HG03442 (cell line): ENCODE results near the gene GADL1.
A peak's percentile ranks its signal among the peaks of the same experiment; 100 is the strongest.

Experiments
- ATAC-seq: cut with Tn5 transposase; IDR thresholded peaks from one replicate; pipeline ENCODE4 v1.9.1; 2021; ENCODE audit warnings: mild to moderate bottlenecking, moderate library complexity; ENCODE audit not compliant: unreplicated experiment

The GADL1 gene

DNA sequence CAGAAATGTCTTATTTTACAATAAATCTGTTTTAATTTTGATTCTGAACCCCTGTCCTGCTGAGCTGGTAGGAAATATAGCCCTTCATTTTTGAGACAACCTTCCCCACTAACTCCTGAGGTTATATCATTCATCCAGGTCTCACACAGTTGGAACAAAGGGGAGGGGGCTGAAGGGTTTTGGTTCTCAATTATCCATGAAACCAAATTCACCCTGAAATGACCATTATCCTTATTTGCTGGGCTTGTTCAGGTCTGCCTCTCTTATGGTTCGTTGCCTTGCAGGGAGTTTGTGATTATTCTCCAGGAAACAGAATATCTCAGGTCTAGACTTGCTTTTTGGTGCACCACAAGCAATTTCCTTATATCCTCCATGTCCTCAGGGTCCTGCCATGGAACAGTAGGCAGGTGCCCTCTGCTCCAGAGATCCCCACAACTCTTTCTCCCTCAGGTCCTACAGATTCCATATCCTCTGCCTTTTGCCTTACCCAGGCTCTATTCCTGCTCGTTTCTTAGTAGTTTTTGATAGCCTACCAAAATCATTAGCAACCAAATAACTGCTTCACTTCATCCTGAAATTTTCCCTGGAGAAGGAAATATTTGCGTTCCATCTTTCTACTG lies 193.6 kb downstream of the GADL1 start:
- ATAC-seq = no peak

DNA sequence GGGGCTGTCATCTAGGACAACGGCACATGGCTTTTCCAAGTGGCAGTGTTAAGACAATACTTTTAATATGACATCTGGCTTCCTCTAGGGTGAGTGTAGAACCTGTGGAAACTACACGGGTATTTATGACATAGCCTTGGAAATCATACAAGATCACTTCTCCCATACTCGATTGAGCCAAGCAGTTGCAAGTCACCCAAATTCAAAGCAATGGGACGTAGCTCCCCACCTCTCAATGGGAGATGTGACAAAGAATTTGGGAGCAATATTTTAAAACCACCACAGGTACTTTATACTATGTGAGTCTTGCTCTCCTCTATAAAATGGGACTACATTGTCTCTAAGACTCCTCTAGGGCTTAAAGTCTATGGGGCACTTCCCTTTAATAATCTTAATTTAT lies 194.5 kb downstream of the GADL1 start:
- ATAC-seq = no peak

DNA sequence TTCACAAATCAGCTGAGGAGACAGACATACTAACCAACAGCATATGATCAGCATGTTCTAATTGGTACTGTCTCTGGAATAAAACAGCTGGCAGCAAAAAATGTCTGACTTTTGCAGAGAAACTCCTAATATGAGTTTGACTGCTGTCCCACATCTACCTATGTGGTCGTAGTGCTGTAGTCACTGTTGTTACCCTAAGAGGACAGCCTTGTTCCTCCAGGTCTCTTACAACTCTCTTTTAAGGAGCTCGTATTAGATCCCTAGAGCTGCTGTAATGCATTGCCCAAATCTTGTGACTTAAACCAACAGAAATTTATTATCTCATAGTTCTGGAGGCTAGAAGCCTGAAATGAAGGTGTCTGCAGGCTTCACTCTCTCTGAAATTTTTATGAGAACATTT lies 195.9 kb downstream of the GADL1 start:
- no peak for ATAC-seq

DNA sequence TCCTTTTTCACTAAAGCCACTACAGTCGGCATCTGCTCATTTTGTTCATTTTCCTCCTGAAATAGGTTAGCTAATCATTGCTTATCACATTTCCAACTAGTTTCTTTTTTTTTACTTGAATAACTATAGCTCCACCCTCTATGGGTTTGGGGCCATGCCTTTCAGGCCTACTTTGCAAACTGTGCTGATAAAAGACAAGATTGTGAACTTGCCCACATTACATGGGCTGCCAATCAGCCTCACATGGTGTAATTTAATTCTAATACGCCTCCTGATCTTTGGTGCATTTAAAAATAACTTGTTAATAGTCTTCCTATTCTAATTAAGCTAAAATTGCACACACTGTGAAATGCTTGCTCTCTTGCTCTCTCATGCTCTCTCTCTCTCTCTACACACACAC lies 197.6 kb downstream of the GADL1 start:
- no peak for ATAC-seq

DNA sequence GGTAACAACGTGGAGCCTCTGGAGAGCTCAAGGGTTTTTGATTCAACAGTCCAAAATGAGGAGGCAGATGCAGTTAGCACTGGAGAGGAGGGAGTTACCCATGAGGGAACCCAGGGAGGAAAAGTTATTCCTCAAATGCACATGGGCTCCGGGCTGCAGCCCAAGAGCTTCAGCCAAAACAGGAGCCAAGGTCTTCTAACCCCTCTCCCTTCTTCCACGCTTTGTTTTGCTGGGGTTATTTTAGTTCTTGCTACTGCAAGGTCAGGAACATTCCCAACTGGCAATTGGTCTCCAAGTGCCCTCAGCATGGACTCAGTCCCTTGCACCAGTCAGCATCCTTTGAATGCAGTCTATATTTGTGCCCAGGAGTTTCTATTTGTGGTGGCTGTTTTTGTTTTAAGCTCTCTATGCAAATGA lies 198.1 kb downstream of the GADL1 start:
- ATAC-seq = no peak

DNA sequence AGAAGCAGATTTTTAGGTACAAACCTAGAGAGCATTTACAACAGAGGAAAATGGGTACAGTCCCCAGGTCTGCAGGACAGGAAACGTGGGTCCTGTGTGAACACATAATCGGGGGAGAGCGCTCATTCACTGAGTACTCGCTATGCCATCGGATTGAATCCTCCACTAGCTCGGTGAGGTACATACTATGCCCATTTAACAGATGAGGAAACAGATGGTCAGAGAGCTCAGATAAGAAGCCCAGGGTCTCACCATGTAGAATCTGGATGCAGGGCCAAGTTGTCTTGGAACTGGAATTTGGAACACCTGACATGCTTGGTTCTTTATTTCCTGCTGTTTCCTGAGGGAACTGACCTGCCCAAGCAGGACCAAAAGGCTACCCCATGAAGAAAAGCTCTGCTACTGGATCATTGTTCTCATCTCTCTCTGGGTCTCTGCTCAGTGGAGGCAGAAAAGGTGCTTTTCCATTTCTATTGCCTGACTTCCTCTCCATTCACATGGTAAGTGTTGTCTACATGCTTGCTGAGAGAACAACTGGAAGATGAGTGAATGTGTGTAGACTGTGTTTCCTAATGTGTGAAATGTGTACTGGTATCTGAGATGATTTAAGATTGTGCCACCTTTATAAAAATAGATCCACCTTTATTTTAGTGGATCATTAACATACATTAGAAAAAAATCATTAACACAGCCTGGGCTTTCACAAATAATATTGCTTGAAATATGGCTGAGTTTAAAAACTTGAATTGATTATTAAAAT lies 199.0 kb downstream of the GADL1 start:
- no peak for ATAC-seq

DNA sequence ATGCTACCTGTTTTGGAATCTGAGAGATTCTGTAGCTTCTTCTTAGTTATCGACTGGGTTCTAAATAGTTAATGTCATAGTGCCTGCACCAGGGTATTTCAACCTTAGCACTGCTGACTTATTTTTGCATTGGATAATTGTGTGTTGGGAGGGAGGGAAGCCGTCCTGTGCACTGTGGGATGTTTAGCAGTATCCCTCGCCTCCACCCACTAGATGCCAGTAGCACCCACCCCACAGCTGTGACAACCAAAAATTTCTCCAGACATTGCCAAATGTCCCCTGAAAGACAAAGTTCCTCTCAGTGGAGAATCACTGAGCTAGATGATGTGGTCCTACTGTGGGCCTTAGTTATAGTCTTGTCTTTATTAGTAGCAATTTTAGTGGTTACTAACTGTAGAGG lies 199.8 kb downstream of the GADL1 start:
- ATAC-seq = no peak

DNA sequence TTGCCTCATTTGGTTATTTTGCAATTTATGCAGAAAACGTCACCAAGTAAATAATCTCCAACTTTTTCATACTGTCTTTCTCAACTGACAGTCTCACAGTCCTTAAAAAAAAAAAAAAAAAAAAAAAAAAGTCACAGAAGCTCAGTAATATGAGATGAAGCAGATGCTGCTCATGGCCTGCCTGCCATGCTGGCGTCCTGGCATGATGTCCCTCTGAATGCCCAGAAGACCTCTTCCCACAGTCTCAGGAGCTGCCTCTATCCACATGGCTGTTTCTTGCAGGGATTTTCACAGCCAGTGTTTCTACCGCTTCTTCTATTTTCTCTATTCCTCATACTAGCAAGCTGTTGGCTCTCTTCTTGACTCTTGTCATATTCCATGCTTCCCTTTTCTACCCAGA lies 200.3 kb downstream of the GADL1 start:
- no peak for ATAC-seq

DNA sequence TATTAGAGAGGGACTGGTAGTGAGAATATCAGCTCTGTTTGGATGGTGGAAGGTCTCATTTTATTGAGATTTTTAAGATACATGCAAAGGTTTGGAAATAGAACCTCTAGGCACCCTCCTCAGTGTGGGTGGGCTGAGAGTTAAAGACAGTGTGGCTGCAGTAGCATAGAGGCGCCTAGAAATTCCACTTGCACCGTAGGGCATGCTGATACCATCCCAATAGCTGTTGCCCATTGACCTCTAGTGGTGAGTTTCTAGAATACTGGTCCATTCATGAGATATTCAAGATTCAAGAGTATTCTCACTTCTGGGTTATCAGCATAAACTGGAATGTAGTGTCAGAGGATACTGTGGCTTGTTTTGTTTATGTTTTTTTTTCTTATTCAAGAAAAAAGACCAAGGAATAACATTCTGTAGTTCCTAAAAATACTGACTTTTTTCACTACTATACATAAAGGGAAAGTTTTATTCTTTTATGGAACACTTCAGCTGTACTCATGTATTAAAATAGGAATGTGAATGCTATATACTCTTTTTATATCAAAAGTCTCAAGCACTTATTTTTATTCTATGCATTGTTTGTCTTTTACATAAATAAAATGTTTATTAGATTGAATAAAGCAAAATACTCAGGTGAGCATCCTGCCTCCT lies 200.9 kb downstream of the GADL1 start:
- ATAC-seq = peak; percentile 95

DNA sequence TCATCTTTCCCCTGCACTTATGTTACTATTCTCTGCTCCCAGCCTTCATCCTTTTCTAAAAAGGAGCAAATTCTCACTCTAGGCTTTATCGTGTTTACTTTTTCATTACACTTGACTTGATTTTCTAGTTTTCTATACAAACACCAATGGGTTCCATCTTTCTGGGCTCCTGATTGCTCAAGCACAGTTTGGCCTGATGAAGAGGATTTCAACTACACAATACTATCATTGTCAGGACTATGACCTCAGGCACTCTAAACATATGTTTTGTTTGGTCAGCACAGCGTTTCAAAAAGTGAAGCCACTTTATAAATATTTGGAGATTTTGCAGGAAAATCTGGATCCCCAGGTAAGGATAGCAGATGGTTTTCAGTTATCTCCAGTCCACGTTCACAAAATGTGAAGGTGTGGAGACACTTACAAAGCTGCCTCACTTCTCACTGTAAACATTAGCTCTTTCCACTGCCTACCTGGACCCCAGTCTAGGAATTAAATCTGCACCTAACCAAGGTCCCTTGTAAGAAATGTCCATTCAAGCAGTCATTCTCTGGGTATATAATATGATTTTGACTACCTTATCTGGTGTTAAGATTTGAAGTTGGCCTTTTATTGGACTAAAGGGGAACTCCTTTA lies 201.8 kb downstream of the GADL1 start:
- ATAC-seq = no peak

DNA sequence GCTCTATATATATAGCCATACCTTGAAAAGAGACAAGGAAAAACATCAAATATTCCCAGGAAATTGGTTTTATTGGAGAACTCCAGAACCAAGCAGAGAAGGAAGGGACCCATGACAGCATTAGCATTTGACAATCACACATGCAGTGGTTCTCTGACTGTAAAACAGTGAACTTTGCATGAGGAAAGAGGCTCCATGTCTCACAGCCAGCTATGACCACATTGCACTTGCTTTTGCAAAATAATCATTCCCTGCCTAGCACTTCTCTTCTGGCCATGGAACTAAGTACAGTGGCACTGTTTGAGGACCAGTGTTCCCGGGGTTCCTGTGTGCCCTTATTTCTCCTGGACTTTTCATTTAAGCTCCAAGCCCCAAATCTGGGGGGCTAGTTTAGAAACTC lies 202.5 kb downstream of the GADL1 start:
- no peak for ATAC-seq

DNA sequence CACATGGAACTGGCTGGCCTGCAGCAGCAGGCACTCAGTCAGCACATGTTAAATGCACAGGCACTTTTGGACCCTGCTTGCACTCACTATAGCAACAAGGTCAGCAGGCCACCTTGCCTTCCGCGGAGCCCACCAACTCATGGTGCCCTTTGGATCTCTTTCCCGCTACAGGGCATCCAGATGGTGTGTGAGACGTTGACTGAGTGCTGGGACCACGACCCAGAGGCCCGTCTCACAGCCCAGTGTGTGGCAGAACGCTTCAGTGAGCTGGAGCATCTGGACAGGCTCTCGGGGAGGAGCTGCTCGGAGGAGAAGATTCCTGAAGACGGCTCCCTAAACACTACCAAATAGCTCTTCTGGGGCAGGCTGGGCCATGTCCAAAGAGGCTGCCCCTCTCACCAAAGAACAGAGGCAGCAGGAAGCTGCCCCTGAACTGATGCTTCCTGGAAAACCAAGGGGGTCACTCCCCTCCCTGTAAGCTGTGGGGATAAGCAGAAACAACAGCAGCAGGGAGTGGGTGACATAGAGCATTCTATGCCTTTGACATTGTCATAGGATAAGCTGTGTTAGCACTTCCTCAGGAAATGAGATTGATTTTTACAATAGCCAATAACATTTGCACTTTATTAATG lies 203.1 kb downstream of the GADL1 start:
- ATAC-seq = no peak

DNA sequence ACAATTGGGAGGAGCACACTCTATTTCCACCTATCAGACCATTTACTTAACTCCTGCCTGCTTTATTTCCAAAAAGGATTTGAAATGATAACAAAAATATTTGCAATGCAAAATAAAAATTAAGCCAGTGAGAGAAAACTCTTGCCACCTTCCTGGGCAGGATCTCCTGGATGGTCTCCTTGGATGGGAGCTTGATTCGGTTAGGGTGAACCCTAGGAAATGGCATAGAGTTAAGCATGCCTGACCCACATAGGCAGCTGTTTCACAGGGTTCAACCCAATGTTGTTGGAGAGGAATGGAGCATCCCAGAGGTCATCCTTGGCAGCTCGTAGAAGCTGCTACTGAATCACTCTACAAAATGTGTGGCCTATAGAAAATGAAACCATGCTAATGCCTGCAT lies 204.3 kb downstream of the GADL1 start:
- ATAC-seq = no peak

DNA sequence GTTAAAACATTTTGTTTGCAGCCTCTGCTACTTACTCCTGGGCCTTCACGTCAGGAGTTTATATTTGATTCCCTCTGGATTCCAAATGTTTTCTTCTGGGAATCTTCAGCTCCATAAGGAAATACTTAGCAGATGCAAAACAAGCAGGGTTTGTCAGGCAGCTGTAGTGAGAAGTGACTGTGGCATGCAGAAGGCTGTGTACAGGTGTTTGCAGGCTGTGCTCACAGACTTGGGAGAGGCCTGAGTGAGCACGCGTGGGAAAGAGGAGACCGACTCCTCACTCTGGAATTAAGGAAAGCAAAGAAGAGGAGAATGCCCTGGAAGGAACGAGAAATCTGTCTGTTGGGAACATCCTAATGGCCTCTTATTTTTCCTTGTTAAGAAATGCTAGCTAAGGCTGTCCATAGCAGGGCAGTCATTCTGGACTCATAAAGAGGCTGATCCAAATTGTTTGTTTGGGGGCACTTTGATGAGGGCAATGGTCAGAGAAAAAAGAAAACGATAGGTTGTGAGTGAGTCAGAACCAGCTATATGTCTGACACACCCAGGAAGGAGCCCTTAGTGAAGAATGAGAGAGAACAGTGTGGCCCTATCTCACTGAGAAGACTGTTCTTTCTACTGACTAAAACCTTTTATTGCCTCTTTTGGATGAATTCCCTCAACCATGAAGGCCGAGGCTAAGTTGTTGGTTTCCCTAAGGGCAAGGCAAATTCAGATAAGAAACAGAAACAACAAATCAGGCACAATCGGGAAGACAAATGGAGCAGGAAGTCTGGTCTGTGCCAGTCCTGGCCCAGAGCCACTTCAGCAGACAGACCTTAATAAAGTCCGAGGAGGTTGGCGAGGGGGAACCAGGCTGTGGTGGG lies 205.5 kb downstream of the GADL1 start:
- no peak for ATAC-seq

DNA sequence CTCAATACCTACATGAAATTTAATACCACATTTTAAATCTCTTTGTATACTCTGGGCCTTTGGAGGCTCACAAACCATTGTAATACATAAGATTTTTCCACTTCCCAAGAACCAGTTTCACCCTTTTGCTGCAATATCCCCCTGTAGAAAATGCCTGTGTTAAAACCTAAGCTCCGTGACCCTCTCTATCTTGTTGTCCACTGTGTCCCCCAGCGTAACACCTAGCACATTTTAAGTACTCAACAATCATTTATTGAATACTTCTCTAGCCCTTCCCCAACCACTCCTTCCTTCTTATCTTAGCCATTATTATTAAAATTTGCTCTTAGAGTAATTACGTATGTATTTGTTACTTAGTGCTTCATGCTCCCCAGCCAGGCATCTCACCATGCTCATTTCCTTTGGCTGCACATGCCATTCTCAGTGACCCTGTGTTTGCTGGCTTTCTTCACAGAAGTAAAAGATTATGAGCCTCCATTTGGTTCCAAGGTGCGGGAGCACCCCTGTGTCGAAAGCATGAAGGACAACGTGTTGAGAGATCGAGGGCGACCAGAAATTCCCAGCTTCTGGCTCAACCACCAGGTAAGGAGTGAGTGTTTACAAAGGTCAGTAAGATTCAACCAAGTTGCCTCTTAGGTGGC lies 206.4 kb downstream of the GADL1 start:
- no peak for ATAC-seq

DNA sequence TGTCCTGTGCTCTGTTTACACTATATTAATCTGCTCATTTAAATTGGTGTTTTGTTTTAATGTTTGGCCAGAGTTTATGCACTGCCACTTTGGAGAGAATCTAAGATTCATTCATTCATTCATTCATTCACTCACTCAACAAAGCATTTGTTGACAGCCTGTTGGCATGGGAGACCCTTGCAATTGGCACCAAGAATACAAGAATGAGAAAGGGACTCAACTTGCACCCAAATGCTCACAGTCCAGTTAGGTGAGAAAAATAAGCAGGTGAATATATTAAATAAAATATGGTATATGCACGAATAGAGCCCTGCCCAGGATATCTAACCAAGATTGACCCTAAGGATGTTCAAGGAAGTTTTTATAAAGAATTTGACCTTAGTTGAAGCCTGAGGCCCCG lies 207.7 kb downstream of the GADL1 start:
- ATAC-seq = no peak

DNA sequence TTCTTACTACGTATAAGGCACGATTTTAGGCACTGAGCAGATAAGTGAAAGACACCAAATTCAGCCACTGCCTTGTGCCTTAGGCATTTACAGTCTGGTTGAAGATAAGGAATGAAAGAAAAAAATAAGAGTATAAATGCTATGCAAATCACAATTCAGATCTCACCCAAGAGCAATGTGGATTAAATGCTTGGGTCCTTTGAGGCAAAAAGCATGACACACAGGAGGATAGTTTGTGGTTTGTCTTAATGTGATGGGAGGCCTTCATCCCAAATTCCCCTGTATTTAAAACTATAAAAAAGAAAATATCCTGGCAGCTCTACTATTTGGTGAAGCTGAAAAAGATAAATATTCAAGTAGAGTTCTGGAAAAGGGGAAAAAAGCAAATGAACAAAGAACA lies 208.3 kb downstream of the GADL1 start:
- ATAC-seq = no peak

DNA sequence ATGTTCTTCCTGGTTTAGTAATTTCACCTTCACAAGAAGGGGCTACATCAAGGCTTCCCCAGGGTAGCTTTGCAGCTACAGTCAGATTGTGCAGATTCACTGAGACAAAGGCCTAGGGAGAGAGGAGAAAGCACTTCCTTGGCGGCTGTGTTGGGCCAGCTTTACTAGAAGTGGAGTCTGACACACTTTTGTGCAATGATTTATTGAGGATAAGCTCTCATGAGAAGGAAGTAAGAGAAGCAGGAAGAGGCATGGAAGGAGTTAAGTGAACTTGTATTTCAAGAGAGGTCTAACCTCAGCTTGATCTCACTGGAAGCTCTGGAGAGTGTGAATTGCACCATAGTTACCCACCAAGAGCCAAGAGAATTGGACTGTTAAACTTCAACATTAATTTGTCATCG lies 209.2 kb downstream of the GADL1 start:
- no peak for ATAC-seq

DNA sequence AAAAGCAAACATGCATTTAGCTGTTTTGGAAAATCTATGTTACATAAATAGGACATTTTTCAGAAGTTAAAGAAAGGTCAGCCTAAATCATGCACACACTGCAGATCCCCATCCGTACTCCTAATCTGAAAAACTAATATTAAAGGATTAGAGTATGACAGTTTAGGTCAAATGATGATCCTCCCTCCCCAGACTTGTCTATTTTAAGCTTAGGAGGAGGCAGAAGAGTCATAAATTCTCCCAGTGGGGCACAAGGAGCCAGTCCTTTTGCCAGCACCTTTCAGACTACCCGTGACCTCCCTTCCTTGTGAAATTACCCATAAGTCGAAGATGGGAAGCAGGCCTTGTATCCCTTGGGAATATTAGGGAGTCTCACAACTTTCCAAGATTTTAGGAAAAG lies 210.1 kb downstream of the GADL1 start:
- no peak for ATAC-seq

DNA sequence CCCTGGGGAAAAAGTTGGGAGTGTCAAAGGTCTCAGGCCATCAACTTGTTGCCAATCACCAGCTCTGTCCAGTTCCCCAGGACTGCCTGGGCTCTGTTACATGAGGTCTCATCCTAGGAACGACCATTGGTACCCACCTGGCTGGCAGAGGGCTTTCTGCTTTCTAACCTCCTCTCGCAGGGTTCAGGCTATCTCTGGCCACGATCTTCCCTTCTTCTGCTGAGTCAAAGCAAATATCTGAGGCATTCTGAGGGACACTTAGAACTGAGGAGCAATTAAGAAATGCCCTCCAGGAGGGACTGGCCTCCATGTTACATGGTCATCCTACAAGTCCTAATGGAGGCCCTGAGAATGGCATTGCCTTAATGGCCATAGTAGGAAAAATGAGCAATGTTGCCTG lies 210.7 kb downstream of the GADL1 start:
- ATAC-seq = no peak
